Panc1 (cell line): ENCODE data around the gene TMEM97. TPM values are rescaled to one million over a fixed set of nuclear protein-coding genes. Genes with fewer than 3 reads are reported as not detected.

Source experiments
- ATAC-seq: fragments of 200-7000 bp; cut with Tn5 transposase; 2 replicates; pipeline ENCODE4 v1.9.1; 2020; ENCODE audit warnings: mild to moderate bottlenecking, moderate library complexity
- BruUV-seq: library from RNA; stranded (reverse); fragments of 400-500 nt; replicated peaks from 2 replicates; lab custom pipeline; 2021; lab: Mats Ljungman, UMichigan
- CTCF ChIA-PET: fragments of 300-600 bp; sonication (Branson Sonifier 250); formaldehyde crosslinking; loops from one replicate; lab custom pipeline; 2022; ENCODE audit warnings: antibody characterized with exemption; lab: Charles Lee
- POLR2A ChIA-PET: fragments of 300-600 bp; sonication (Branson Sonifier 250); formaldehyde crosslinking; loops from one replicate; lab custom pipeline; 2022; ENCODE audit warnings: antibody characterized with exemption; lab: Charles Lee
- DNase-seq: peaks from one replicate; pipeline ENCODE4 v3.0.0-alpha.2; 2010; ENCODE audit warnings: low read depth, low spot score
- H3K27ac ChIP-seq: 2 replicates; pipeline ENCODE4 v1.5.1; 2011; ENCODE audit warnings: mild to moderate bottlenecking, low read length, inconsistent platforms
- H3K27me3 ChIP-seq: fragments of 200-500 bp; sonication (Bioruptor generic); 2 replicates; pipeline ENCODE4 v1.6.0; 2014; ENCODE audit warnings: low read length, inconsistent platforms; ENCODE audit not compliant: control insufficient read depth, insufficient read depth
- H3K36me3 ChIP-seq: fragments of 200-500 bp; sonication (Bioruptor generic); 2 replicates; pipeline ENCODE4 v1.5.1; 2014; ENCODE audit warnings: inconsistent platforms, mild to moderate bottlenecking, low read length, moderate library complexity; ENCODE audit not compliant: control insufficient read depth, insufficient read depth
- H3K4me1 ChIP-seq: 2 replicates; pipeline ENCODE4 v1.5.1; 2011; ENCODE audit warnings: inconsistent platforms, mild to moderate bottlenecking, low read length, moderate library complexity; ENCODE audit not compliant: control insufficient read depth, insufficient read depth
- H3K4me3 ChIP-seq, 2 experiments: 2 replicates each; pipeline ENCODE4 v1.5.1; 2011 to 2012; ENCODE audit warnings: low read depth in 2 of 2, low read length in 2 of 2, mild to moderate bottlenecking in 2 of 2, inconsistent platforms in 1 of 2, moderate library complexity in 1 of 2
- H3K9me3 ChIP-seq: fragments of 200-500 bp; sonication (Bioruptor generic); 2 replicates; pipeline ENCODE4 v1.5.1; 2014; ENCODE audit warnings: low read depth, mild to moderate bottlenecking, inconsistent platforms, low read length, moderate library complexity; ENCODE audit not compliant: control insufficient read depth, insufficient read depth
- POLR2AphosphoS5 ChIP-seq: IDR thresholded peaks from 2 replicates; pipeline ENCODE4 v1.6.1; 2012; ENCODE audit warnings: mild to moderate bottlenecking, low read depth, low read length, moderate library complexity
- SIN3A ChIP-seq: IDR thresholded peaks from 2 replicates; pipeline ENCODE4 v1.6.1; 2012; ENCODE audit warnings: low read depth, mild to moderate bottlenecking, low read length, moderate library complexity, borderline replicate concordance; ENCODE audit not compliant: insufficient read depth
- TCF7L2 ChIP-seq: IDR thresholded peaks from 2 replicates; pipeline ENCODE4 v1.6.1; 2011; ENCODE audit warnings: mild to moderate bottlenecking, low read depth, low read length, inconsistent platforms
- in situ Hi-C: cut with HindIII; loops from 2 replicates; pipeline ENCODE4 v1.10.0; 2016; ENCODE audit warnings: low sequenced_read_pairs, low pct_unique_long_range_greater_than_20kb
- intact Hi-C: fragments of 100-400 bp; cut with micrococcal nuclease; formaldehyde crosslinking; loops from one replicate; pipeline ENCODE4 v1.10.0; 2022; ENCODE audit not compliant: unreplicated experiment
- total RNA-seq: library from RNA; stranded (reverse); gene quantifications from one replicate; pipeline ENCODE4 v1.2.1, GENCODE V29; 2021; ENCODE audit not compliant: unreplicated experiment
- TF ChIP-seq, protein P1 (sequence below), 2 experiments: IDR thresholded peaks; 2 replicates each; pipeline ENCODE4 v1.6.1; 2011 to 2012; ENCODE audit warnings: low read depth in 2 of 2, control low read depth in 1 of 2, low read length in 1 of 2, mild to moderate bottlenecking in 1 of 2, moderate library complexity in 1 of 2; ENCODE audit not compliant: insufficient read depth in 1 of 2
- TF ChIP-seq, protein P2 (sequence below): fragments of 450-650 bp; IDR thresholded peaks from 2 replicates; pipeline ENCODE4 v1.5.1; 2017; ENCODE audit warnings: mild to moderate bottlenecking

The TMEM97 gene
- total RNA-seq, 1 experiment from 2014 or later, result 78.7 TPM

DNA sequence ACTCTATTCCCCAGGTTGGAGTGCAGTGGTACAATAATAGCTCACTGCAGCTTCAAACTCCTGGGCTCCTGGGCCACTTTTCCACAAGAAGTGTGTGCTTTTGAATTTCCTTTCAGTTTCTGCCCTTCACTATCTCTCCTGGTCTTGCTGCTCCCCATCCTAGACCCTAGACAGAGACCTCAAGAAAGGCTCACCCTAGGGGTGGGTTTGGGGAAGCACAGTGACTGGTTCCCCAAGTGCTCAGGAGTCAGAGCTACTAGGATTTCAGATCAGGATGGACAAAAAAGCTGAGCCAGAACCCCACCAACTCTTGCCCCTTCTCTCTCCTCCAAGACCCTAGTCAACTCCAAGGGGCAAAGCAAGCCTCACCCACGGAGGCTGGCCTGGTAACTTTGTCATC lies 47.6 kb downstream of the TMEM97 start:
- in situ Hi-C loops, result no loop called here
- ChIA-PET POLR2A (no interaction called here), CTCF (interaction anchor here (0.6 to 1.4 kb wide), 2 partner anchors 50 to 561 kb away, joined by 3 to 4 read pairs; no protein-coding TSS in a partner anchor)
- TF ChIP-seq SIN3A, result no peak
- TF ChIP-seq, protein P1, sequence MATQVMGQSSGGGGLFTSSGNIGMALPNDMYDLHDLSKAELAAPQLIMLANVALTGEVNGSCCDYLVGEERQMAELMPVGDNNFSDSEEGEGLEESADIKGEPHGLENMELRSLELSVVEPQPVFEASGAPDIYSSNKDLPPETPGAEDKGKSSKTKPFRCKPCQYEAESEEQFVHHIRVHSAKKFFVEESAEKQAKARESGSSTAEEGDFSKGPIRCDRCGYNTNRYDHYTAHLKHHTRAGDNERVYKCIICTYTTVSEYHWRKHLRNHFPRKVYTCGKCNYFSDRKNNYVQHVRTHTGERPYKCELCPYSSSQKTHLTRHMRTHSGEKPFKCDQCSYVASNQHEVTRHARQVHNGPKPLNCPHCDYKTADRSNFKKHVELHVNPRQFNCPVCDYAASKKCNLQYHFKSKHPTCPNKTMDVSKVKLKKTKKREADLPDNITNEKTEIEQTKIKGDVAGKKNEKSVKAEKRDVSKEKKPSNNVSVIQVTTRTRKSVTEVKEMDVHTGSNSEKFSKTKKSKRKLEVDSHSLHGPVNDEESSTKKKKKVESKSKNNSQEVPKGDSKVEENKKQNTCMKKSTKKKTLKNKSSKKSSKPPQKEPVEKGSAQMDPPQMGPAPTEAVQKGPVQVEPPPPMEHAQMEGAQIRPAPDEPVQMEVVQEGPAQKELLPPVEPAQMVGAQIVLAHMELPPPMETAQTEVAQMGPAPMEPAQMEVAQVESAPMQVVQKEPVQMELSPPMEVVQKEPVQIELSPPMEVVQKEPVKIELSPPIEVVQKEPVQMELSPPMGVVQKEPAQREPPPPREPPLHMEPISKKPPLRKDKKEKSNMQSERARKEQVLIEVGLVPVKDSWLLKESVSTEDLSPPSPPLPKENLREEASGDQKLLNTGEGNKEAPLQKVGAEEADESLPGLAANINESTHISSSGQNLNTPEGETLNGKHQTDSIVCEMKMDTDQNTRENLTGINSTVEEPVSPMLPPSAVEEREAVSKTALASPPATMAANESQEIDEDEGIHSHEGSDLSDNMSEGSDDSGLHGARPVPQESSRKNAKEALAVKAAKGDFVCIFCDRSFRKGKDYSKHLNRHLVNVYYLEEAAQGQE (IDR thresholded peaks at IDR 0.05; ENCODE audit: insufficient read depth in 1 of 2, low read depth in 2 of 2, low read length in 1 of 2), result no peak
- no peak for TF ChIP-seq POLR2AphosphoS5
- TF ChIP-seq, protein P2, sequence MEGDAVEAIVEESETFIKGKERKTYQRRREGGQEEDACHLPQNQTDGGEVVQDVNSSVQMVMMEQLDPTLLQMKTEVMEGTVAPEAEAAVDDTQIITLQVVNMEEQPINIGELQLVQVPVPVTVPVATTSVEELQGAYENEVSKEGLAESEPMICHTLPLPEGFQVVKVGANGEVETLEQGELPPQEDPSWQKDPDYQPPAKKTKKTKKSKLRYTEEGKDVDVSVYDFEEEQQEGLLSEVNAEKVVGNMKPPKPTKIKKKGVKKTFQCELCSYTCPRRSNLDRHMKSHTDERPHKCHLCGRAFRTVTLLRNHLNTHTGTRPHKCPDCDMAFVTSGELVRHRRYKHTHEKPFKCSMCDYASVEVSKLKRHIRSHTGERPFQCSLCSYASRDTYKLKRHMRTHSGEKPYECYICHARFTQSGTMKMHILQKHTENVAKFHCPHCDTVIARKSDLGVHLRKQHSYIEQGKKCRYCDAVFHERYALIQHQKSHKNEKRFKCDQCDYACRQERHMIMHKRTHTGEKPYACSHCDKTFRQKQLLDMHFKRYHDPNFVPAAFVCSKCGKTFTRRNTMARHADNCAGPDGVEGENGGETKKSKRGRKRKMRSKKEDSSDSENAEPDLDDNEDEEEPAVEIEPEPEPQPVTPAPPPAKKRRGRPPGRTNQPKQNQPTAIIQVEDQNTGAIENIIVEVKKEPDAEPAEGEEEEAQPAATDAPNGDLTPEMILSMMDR, result no peak; the same call in 1 of the 2 replicates
- TF ChIP-seq TCF7L2, result no peak
- H3K4me1 ChIP-seq, result peaks cover 17% of the 10 kb centered on the region
- intact Hi-C loops, result no loop called here
- no peaks in the 10 kb centered on the region for H3K27me3 ChIP-seq
- H3K36me3 ChIP-seq, result no peaks in the 10 kb centered on the region
- no peak overlapping the region for H3K4me3 ChIP-seq
- DNase-seq, result no peak
- no peak for ATAC-seq
- H3K9me3 ChIP-seq, result no peaks in the 10 kb centered on the region
- BruUV-seq, result no TSS peak
- no peak overlapping the region for H3K27ac ChIP-seq

DNA sequence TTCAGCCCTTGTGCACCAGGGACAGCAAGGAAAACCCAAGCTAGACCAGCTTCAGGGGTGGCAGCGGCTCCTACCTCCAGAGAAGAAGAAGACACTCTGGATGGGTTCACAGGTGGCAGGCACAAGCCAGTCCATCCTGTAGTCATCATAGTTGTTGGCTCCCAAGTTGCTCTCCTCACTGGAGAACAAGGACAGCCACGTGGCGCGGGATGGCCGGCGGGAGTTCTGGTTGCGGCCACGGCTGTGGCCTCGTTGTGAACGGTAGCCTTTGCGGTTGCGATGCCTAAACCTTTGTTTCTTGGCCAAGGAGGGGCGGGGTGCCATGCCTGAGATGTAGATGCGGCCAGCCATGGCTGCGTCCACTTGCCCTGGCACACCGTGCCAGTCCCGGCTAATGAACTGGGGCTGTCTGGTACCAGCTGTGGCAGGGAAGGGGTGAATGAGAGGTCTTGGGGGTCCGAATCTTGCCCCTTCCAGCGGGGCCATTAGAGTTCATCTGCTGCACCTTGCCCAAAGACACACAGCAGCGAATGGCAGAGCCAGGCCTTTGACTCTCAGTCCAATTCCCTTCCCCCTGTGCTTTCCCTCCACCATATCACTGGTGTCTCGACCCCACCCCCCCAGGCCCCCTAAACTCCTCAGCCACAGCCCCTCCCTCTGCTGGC lies 48.8 kb downstream of the TMEM97 start:
- no peak for ATAC-seq
- Histone ChIP-seq H3K4me1 (peaks cover 22% of the 10 kb centered on the region), H3K36me3 (no peaks in the 10 kb centered on the region), H3K27me3 (no peaks in the 10 kb centered on the region), H3K4me3 (no peak overlapping the region), H3K9me3 (no peaks in the 10 kb centered on the region), H3K27ac (no peak overlapping the region)
- intact Hi-C loops (no loop called here), in situ Hi-C loops (no loop called here)
- TF ChIP-seq TCF7L2 (no peak), POLR2AphosphoS5 (no peak), SIN3A (no peak)
- TF ChIP-seq, protein P2, result no peak
- TF ChIP-seq, protein P1 (IDR thresholded peaks at IDR 0.05; ENCODE audit: insufficient read depth in 1 of 2, low read depth in 2 of 2, low read length in 1 of 2), result no peak
- CTCF ChIA-PET, result interaction anchor here (1.4 kb wide), 1 partner anchor 49 kb away, joined by 4 read pairs; no protein-coding TSS in a partner anchor
- DNase-seq, result no peak
- POLR2A ChIA-PET, result no interaction called here
- BruUV-seq, result no TSS peak
